Mesenchymal stem cell (in vitro differentiated cells and primary cell): ENCODE results near the gene PDZD2.
"Not testable (repeated sequence)": the region's sequence is repeated elsewhere in the genome, so short reads cannot be mapped to it uniquely, and the experiment has no call there.

Source experiments
- DNase-seq: peaks from one replicate; pipeline ENCODE4 v3.0.0-alpha.2; 2013
- H2AFZ ChIP-seq: one replicate; pipeline ENCODE4 v1.6.1; 2013; ENCODE audit warnings: low read depth, mild to moderate bottlenecking, control low read depth, inconsistent platforms, low read length, moderate library complexity
- H2AK5ac ChIP-seq: 2 replicates; pipeline ENCODE4 v1.6.1; 2013; ENCODE audit warnings: low read length, moderate library complexity, mild to moderate bottlenecking, inconsistent platforms; ENCODE audit not compliant: severe bottlenecking
- H2BK120ac ChIP-seq: one replicate; pipeline ENCODE4 v1.6.1; 2013; ENCODE audit warnings: low read depth, mild to moderate bottlenecking, inconsistent platforms, low read length, moderate library complexity
- H2BK12ac ChIP-seq, 2 experiments: one replicate each; pipeline ENCODE4 v1.6.1; 2013; ENCODE audit warnings: inconsistent platforms in 2 of 2, low read length in 2 of 2, mild to moderate bottlenecking in 2 of 2, moderate library complexity in 2 of 2, control low read depth in 1 of 2
- H2BK15ac ChIP-seq: one replicate; pipeline ENCODE4 v1.6.1; 2013; ENCODE audit warnings: mild to moderate bottlenecking, low read depth, inconsistent platforms; ENCODE audit not compliant: poor library complexity, severe bottlenecking
- H2BK5ac ChIP-seq: 2 replicates; pipeline ENCODE4 v1.6.1; 2013; ENCODE audit warnings: low read depth, mild to moderate bottlenecking, low read length, control low read depth, inconsistent platforms; ENCODE audit not compliant: poor library complexity, severe bottlenecking
- H3K14ac ChIP-seq, 2 experiments: one replicate each; pipeline ENCODE4 v1.6.1; 2013; ENCODE audit warnings: inconsistent platforms in 2 of 2, low read length in 2 of 2, control low read depth in 1 of 2, mild to moderate bottlenecking in 1 of 2, moderate library complexity in 1 of 2
- H3K18ac ChIP-seq, 2 experiments: one replicate each; pipeline ENCODE4 v1.6.1; 2013; ENCODE audit warnings: inconsistent platforms in 2 of 2, low read length in 2 of 2, control low read depth in 1 of 2, low read depth in 1 of 2, mild to moderate bottlenecking in 1 of 2
- H3K23ac ChIP-seq, 2 experiments: one replicate each; pipeline ENCODE4 v1.6.1; 2013; ENCODE audit warnings: inconsistent platforms in 2 of 2, low read length in 2 of 2, mild to moderate bottlenecking in 2 of 2, moderate library complexity in 2 of 2, control low read depth in 1 of 2
- H3K27ac ChIP-seq: 2 replicates; pipeline ENCODE4 v1.5.1; 2013; ENCODE audit warnings: mild to moderate bottlenecking, moderate library complexity, low read length, control low read depth, inconsistent platforms; ENCODE audit not compliant: poor library complexity, severe bottlenecking
- H3K27me3 ChIP-seq, 2 experiments: 2 replicates each; pipeline versions ENCODE4 v1.6.1 to v1.7.0; 2013; ENCODE audit warnings: low read length in 2 of 2, mild to moderate bottlenecking in 2 of 2, moderate library complexity in 2 of 2, control low read depth in 1 of 2, inconsistent platforms in 1 of 2; ENCODE audit not compliant: control insufficient read depth in 1 of 2, insufficient read depth in 1 of 2
- H3K36me3 ChIP-seq, 2 experiments: 2 replicates each; pipeline versions ENCODE4 v1.6.1 to v1.7.0; 2013; ENCODE audit warnings: low read length in 2 of 2, control low read depth in 1 of 2, inconsistent platforms in 1 of 2, low read depth in 1 of 2, mild to moderate bottlenecking in 1 of 2; ENCODE audit not compliant: insufficient read depth in 2 of 2, control insufficient read depth in 1 of 2
- H3K4ac ChIP-seq, 2 experiments: one replicate each; pipeline ENCODE4 v1.6.1; 2013; ENCODE audit warnings: inconsistent platforms in 2 of 2, low read length in 2 of 2, mild to moderate bottlenecking in 2 of 2, moderate library complexity in 2 of 2, control low read depth in 1 of 2, low read depth in 1 of 2
- H3K4me1 ChIP-seq: 2 replicates; pipeline ENCODE4 v1.6.1; 2013; ENCODE audit warnings: low read depth, low read length, control low read depth; ENCODE audit not compliant: control insufficient read depth, insufficient read depth
- H3K4me2 ChIP-seq: 2 replicates; pipeline ENCODE4 v1.6.1; 2013; ENCODE audit warnings: low read length, mild to moderate bottlenecking, inconsistent platforms; ENCODE audit not compliant: poor library complexity, severe bottlenecking
- H3K4me3 ChIP-seq, 2 experiments: 2 replicates each; pipeline versions ENCODE4 v1.5.1 to v1.7.0; 2013; ENCODE audit warnings: low read length in 2 of 2, mild to moderate bottlenecking in 2 of 2, control low read depth in 1 of 2, low read depth in 1 of 2; ENCODE audit not compliant: insufficient read depth in 1 of 2
- H3K79me1 ChIP-seq: replicated peaks from 2 replicates; pipeline ENCODE4 v1.6.1; 2013; ENCODE audit warnings: mild to moderate bottlenecking, control low read depth, low read length, inconsistent platforms; ENCODE audit not compliant: poor library complexity, severe bottlenecking
- H3K9ac ChIP-seq: 2 replicates; pipeline ENCODE4 v1.7.0; 2013; ENCODE audit warnings: mild to moderate bottlenecking, low read length, moderate library complexity
- H3K9me3 ChIP-seq: 2 replicates; pipeline ENCODE4 v1.7.0; 2013; ENCODE audit warnings: mild to moderate bottlenecking, low read length; ENCODE audit not compliant: control insufficient read depth
- H4K8ac ChIP-seq: one replicate; pipeline ENCODE4 v1.6.1; 2013; ENCODE audit warnings: inconsistent platforms, mild to moderate bottlenecking, low read length, moderate library complexity
- H4K91ac ChIP-seq: one replicate; pipeline ENCODE4 v1.6.1; 2013; ENCODE audit warnings: mild to moderate bottlenecking, low read length, inconsistent platforms
- whole genome bisulfite sequencing: methylation state at CpG from one replicate; pipeline ENCODE4 v1.1.7; 2013; ENCODE audit warnings: mixed read lengths; 5-methylcytosine and 5-hydroxymethylcytosine counted together

Gene PDZD2

DNA sequence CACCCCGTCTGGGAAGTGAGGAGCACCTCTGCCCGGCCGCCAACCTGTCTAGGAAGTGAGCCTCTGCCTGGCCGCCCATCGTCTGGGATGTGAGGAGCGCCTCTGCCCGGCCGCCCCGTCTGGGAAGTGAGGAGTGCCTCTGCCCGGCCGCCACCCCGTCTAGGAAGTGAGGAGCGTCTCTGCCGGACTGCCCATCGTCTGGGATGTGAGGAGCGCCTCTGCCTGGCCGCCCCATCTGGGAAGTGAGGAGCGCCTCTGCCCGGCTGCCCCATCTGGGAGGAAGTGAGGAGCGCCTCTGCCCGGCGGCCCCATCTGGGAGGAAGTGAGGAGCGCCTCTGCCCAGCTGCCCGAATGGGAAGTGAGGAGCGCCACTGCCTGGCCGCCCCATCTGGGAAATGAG is 400.7 kb downstream of the PDZD2 start:
- not testable (repeated sequence) for H2BK120ac ChIP-seq, H2AFZ ChIP-seq, H3K4me3 ChIP-seq, H2AK5ac ChIP-seq, H3K9me3 ChIP-seq, H4K8ac ChIP-seq, H3K14ac ChIP-seq, H4K91ac ChIP-seq, DNase-seq, H2BK12ac ChIP-seq, H3K27ac ChIP-seq, H3K23ac ChIP-seq, H3K4me2 ChIP-seq, H3K18ac ChIP-seq, H2BK5ac ChIP-seq, H3K4me1 ChIP-seq, H2BK15ac ChIP-seq, H3K79me1 ChIP-seq, H3K36me3 ChIP-seq, H3K9ac ChIP-seq, H3K4ac ChIP-seq
- peaks cover 0 to 58% of the 10 kb centered on the region in 2 experiments for H3K27me3 ChIP-seq
- WGBS: 95% methylated on average over 25 of the region's 26 CpGs

DNA sequence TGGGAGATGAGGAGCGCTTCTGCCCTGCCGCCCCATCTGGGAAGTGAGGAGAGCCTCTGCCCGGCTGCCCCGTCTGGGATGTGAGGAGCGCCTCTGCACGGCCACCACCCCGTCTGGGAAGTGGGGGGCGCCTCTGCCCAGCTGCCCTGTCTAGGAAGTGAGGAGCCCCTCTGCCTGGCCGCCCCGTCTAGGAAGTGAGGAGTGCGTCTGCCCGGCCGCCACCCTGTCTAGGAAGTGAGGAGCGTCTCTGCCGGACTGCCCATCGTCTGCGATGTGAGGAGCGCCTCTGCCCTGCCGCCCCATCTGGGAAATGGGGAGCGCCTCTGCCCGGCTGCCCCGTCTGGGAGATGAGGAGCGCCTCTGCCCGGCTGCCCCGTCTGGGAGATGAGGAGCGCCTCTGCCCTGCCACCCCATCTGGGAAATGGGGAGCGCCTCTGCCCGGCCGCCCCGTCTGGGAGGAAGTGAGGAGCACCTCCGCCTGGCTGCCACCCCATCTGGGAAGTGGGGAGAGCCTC is 401.3 kb downstream of the PDZD2 start:
- DNase-seq, H2BK5ac ChIP-seq: not testable (repeated sequence)

DNA sequence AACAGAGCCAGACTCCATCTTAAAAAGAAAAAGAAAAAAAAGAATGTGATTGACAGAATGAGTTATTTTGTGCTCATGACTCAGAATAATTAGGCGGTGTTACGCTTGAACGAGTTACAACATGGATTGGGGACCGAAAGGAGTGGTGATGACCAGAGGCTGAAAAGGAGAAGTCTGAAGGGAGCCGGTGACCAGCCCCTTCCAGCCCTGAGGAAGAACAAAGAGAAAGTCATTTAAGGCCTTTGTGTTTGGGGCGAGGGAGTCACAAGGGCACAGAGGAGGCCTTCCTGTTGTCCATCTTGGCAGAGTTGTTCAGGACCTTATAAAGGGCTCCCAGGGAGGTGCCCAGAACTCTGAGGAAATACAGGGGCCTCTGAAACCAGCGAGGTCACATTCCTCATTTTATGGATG is 403.6 kb downstream of the PDZD2 start:
- H3K4me3 ChIP-seq: no peak overlapping the region
- H4K91ac ChIP-seq: no peak overlapping the region
- WGBS: 52% methylated on average over 7 of the region's 7 CpGs
- H2AFZ ChIP-seq: no peak overlapping the region
- H3K27ac ChIP-seq: no peak overlapping the region
- no peak overlapping the region for H3K4ac ChIP-seq
- no peak overlapping the region for H2BK120ac ChIP-seq
- no peak overlapping the region for H2BK15ac ChIP-seq
- H2BK12ac ChIP-seq: no peak overlapping the region
- no peak overlapping the region for H3K9ac ChIP-seq
- H3K14ac ChIP-seq: no peak overlapping the region
- DNase-seq: no peak
- H3K9me3 ChIP-seq: no peaks in the 10 kb centered on the region
- peaks cover 0 to 7% of the 10 kb centered on the region in 2 experiments for H3K36me3 ChIP-seq
- no peaks in the 10 kb centered on the region for H3K79me1 ChIP-seq
- no peak overlapping the region for H4K8ac ChIP-seq
- H2BK5ac ChIP-seq: no peak overlapping the region
- H3K4me1 ChIP-seq: peaks cover 8% of the 10 kb centered on the region
- peaks cover 0 to 51% of the 10 kb centered on the region in 2 experiments for H3K27me3 ChIP-seq
- H2AK5ac ChIP-seq: no peak overlapping the region
- H3K23ac ChIP-seq: no peak overlapping the region
- no peak overlapping the region for H3K4me2 ChIP-seq
- H3K18ac ChIP-seq: no peak overlapping the region

More for the DNA sequence above, 401.3 kb downstream of the PDZD2 start:
- not testable (repeated sequence) for H2BK12ac ChIP-seq, H3K4me1 ChIP-seq, H3K18ac ChIP-seq, H4K8ac ChIP-seq, H3K36me3 ChIP-seq, H3K4me2 ChIP-seq, H4K91ac ChIP-seq, H3K14ac ChIP-seq, H3K9me3 ChIP-seq, H3K23ac ChIP-seq, H3K79me1 ChIP-seq, H2AFZ ChIP-seq, H3K9ac ChIP-seq, H3K4ac ChIP-seq, H2AK5ac ChIP-seq, H3K4me3 ChIP-seq, H2BK120ac ChIP-seq, H3K27ac ChIP-seq, H2BK15ac ChIP-seq
- peaks cover 0 to 54% of the 10 kb centered on the region in 2 experiments for H3K27me3 ChIP-seq
- 99% methylated on average over 31 of the region's 31 CpGs for whole genome bisulfite sequencing

DNA sequence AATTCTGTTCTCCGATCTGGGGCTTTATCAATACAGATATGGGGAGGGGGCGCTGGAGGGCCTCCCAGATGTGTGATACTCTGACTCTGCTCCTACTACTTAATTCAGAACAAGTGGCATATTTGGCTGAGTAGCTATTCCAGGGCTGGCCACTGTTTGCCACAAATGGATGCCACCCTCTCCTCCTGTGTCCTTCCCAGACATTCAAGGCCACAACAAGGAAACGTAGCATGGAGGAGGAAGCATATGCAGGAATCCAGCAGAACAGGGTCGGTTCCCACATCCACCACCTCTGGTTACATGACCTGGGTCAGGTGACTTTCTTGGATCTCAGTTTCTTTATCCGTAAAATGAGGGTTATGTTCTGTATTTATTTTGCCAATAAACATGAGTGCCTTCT is 404.2 kb downstream of the PDZD2 start:
- Histone ChIP-seq H3K4me2 (no peak overlapping the region), H3K36me3 (peaks cover 0 to 7% of the 10 kb centered on the region in 2 experiments), H3K23ac (no peak overlapping the region), H4K8ac (no peak overlapping the region), H2BK12ac (no peak overlapping the region), H2BK120ac (no peak overlapping the region), H3K4me3 (no peak overlapping the region), H3K18ac (no peak overlapping the region), H3K79me1 (no peaks in the 10 kb centered on the region), H3K9ac (no peak overlapping the region), H3K4me1 (peaks cover 8% of the 10 kb centered on the region), H3K9me3 (no peaks in the 10 kb centered on the region), H2AFZ (no peak overlapping the region), H2BK15ac (no peak overlapping the region), H4K91ac (no peak overlapping the region), H2AK5ac (peak overlapping the region; percentile 45), H3K14ac (no peak overlapping the region), H2BK5ac (no peak overlapping the region), H3K4ac (no peak overlapping the region), H3K27ac (no peak overlapping the region), H3K27me3 (peaks cover 0 to 54% of the 10 kb centered on the region in 2 experiments)
- 94% methylated on average over 5 of the region's 5 CpGs for WGBS
- no peak for DNase-seq
